ENCODE measurements around the gene TGFA. TPM values are rescaled to one million over a fixed set of nuclear protein-coding genes. Genes with fewer than 3 reads are reported as not detected.

The TGFA gene
- total and polyA plus RNA-seq, 4 donors: 1.1 to 2.9 (median 1.7) TPM

DNA sequence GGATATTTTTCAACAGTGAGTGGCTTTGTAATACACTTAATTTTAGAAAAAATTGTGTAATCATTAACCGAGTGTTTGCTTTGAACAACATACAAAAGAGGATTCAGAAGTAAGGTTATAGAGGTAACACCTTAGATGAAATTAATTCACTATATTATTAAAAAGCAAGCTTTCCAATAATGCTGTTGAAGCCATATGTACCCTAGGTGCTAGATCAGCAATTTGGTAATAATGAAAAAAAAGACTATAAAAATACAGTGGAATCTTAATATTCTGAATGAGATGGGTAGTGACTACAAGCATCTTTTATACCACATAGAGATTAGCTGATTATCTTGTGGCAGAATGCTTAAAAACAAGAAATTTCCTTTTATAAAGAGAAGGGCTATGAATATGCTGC lies 136.6 kb downstream of the TGFA start:
- H3K9ac ChIP-seq (ENCODE audit: low read depth in 1 of 2, low read length in 2 of 2): no peak overlapping the region
- H3K4me1 ChIP-seq (ENCODE audit: control insufficient read depth in 4 of 4, insufficient read depth in 4 of 4, low read length in 3 of 4): peaks cover 2 to 3% (median 2%) of the 10 kb centered on the region in 4 donors
- no peak overlapping the region for H3K4me3 ChIP-seq (ENCODE audit: low read depth in 1 of 3, low read length in 3 of 3)
- no peaks in the 10 kb centered on the region for H3K36me3 ChIP-seq (ENCODE audit: control insufficient read depth in 4 of 4, insufficient read depth in 3 of 4, low read depth in 1 of 4, low read length in 3 of 4)
- DNase-seq (ENCODE audit: low spot score): no peak
- no peak overlapping the region for H3K27ac ChIP-seq (ENCODE audit: low read depth in 1 of 2, low read length in 2 of 2)
- WGBS: 84% methylated on average over 1 of the region's 1 CpG
- TF ChIP-seq, protein P1, sequence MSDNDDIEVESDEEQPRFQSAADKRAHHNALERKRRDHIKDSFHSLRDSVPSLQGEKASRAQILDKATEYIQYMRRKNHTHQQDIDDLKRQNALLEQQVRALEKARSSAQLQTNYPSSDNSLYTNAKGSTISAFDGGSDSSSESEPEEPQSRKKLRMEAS (IDR thresholded peaks at IDR 0.05): no peak
- TF ChIP-seq HNF4A (conservative IDR thresholded peaks at IDR 0.05) (no peak), JUND (IDR thresholded peaks at IDR 0.05) (no peak), YY1 (IDR thresholded peaks at IDR 0.05) (no peak), TAF1 (conservative IDR thresholded peaks at IDR 0.05) (no peak), RAD21 (IDR thresholded peaks at IDR 0.05) (no peak), HNF4G (IDR thresholded peaks at IDR 0.05) (no peak), SP1 (IDR thresholded peaks at IDR 0.05) (no peak), FOXA2 (IDR thresholded peaks at IDR 0.05) (no peak), EGR1 (IDR thresholded peaks at IDR 0.05; ENCODE audit: low read depth in 2 of 2) (no peak), FOXA1 (IDR thresholded peaks at IDR 0.05) (no peak), GABPA (IDR thresholded peaks at IDR 0.05 in 1 of 2, conservative IDR thresholded peaks at IDR 0.05 in 1 of 2) (no peak), RXRA (IDR thresholded peaks at IDR 0.05) (no peak), NR2F2 (IDR thresholded peaks at IDR 0.05) (no peak)
- TF ChIP-seq, protein P2, sequence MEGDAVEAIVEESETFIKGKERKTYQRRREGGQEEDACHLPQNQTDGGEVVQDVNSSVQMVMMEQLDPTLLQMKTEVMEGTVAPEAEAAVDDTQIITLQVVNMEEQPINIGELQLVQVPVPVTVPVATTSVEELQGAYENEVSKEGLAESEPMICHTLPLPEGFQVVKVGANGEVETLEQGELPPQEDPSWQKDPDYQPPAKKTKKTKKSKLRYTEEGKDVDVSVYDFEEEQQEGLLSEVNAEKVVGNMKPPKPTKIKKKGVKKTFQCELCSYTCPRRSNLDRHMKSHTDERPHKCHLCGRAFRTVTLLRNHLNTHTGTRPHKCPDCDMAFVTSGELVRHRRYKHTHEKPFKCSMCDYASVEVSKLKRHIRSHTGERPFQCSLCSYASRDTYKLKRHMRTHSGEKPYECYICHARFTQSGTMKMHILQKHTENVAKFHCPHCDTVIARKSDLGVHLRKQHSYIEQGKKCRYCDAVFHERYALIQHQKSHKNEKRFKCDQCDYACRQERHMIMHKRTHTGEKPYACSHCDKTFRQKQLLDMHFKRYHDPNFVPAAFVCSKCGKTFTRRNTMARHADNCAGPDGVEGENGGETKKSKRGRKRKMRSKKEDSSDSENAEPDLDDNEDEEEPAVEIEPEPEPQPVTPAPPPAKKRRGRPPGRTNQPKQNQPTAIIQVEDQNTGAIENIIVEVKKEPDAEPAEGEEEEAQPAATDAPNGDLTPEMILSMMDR (IDR thresholded peaks at IDR 0.05; ENCODE audit: low read depth, low read length, missing input control): no peak
- TF ChIP-seq, protein P3, sequence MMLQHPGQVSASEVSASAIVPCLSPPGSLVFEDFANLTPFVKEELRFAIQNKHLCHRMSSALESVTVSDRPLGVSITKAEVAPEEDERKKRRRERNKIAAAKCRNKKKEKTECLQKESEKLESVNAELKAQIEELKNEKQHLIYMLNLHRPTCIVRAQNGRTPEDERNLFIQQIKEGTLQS (IDR thresholded peaks at IDR 0.05): no peak
- TF ChIP-seq, protein P4, sequence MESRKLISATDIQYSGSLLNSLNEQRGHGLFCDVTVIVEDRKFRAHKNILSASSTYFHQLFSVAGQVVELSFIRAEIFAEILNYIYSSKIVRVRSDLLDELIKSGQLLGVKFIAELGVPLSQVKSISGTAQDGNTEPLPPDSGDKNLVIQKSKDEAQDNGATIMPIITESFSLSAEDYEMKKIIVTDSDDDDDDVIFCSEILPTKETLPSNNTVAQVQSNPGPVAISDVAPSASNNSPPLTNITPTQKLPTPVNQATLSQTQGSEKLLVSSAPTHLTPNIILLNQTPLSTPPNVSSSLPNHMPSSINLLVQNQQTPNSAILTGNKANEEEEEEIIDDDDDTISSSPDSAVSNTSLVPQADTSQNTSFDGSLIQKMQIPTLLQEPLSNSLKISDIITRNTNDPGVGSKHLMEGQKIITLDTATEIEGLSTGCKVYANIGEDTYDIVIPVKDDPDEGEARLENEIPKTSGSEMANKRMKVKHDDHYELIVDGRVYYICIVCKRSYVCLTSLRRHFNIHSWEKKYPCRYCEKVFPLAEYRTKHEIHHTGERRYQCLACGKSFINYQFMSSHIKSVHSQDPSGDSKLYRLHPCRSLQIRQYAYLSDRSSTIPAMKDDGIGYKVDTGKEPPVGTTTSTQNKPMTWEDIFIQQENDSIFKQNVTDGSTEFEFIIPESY (IDR thresholded peaks at IDR 0.05): no peak
- TF ChIP-seq, protein P5, sequence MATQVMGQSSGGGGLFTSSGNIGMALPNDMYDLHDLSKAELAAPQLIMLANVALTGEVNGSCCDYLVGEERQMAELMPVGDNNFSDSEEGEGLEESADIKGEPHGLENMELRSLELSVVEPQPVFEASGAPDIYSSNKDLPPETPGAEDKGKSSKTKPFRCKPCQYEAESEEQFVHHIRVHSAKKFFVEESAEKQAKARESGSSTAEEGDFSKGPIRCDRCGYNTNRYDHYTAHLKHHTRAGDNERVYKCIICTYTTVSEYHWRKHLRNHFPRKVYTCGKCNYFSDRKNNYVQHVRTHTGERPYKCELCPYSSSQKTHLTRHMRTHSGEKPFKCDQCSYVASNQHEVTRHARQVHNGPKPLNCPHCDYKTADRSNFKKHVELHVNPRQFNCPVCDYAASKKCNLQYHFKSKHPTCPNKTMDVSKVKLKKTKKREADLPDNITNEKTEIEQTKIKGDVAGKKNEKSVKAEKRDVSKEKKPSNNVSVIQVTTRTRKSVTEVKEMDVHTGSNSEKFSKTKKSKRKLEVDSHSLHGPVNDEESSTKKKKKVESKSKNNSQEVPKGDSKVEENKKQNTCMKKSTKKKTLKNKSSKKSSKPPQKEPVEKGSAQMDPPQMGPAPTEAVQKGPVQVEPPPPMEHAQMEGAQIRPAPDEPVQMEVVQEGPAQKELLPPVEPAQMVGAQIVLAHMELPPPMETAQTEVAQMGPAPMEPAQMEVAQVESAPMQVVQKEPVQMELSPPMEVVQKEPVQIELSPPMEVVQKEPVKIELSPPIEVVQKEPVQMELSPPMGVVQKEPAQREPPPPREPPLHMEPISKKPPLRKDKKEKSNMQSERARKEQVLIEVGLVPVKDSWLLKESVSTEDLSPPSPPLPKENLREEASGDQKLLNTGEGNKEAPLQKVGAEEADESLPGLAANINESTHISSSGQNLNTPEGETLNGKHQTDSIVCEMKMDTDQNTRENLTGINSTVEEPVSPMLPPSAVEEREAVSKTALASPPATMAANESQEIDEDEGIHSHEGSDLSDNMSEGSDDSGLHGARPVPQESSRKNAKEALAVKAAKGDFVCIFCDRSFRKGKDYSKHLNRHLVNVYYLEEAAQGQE (IDR thresholded peaks at IDR 0.05): no peak
- H3K27me3 ChIP-seq (ENCODE audit: control insufficient read depth in 4 of 4, insufficient read depth in 4 of 4, low read length in 3 of 4): no peaks in the 10 kb centered on the region
- no peaks in the 10 kb centered on the region for H3K9me3 ChIP-seq (ENCODE audit: control insufficient read depth in 4 of 4, low read length in 3 of 4)

All from liver (tissue), 9 donors.